ENCODE results near the gene SOCS6.

GRCh38 chr18:70368903-70369302, 80.1 kb downstream of the SOCS6 start:
- TF ChIP-seq CTCF (IDR thresholded peaks at IDR 0.05): no peak
- TF ChIP-seq POLR2A (IDR thresholded peaks at IDR 0.05): no peak
